B cell (primary cell): Measurements from ENCODE around the gene PRDM5. TPM values are rescaled to one million over a fixed set of nuclear protein-coding genes. Genes with fewer than 3 reads are reported as not detected.

Experiments
- ATAC-seq: fragments of 200-7000 bp; cut with Tn5 transposase; one replicate; pipeline ENCODE4 v1.10.0; 2021; ENCODE audit warnings: low read depth, mild to moderate bottlenecking, moderate number of reproducible peaks, moderate library complexity
- CTCF ChIA-PET: fragments of 350-600 bp; sonication (Branson Sonifier 250); formaldehyde crosslinking; loops from one replicate; lab custom pipeline; 2021; ENCODE audit warnings: antibody characterized with exemption, inconsistent platforms; lab: Charles Lee
- POLR2A ChIA-PET: fragments of 350-600 bp; sonication (Branson Sonifier 250); formaldehyde crosslinking; loops from one replicate; lab custom pipeline; 2021; ENCODE audit warnings: antibody characterized with exemption; lab: Charles Lee
- DNase-seq: peaks from one replicate; pipeline ENCODE4 v3.0.0; 2013
- H2AFZ ChIP-seq: 2 replicates; pipeline ENCODE4 v1.6.1; 2012; ENCODE audit warnings: mild to moderate bottlenecking, low read depth, low read length; ENCODE audit not compliant: insufficient read depth, poor library complexity, severe bottlenecking
- H3K27ac ChIP-seq, 2 donors: 1 replicate in 1 of 2; 2 replicates in 1 of 2; pipeline ENCODE4 v1.5.1; 2012 to 2013; ENCODE audit warnings: low read length in 2 of 2, mild to moderate bottlenecking in 2 of 2, moderate library complexity in 1 of 2
- H3K27me3 ChIP-seq, 4 experiments: fragments of 200-600 bp in 1 of 4; sonication (generic) in 1 of 4; replicated peaks in 1 of 4; 1 replicate in 2 of 4; 2 replicates in 2 of 4; pipeline versions ENCODE4 v1.6.1 to v1.7.0; 2013 to 2016; ENCODE audit warnings: low read length in 3 of 4, mild to moderate bottlenecking in 2 of 4, mixed read lengths in 1 of 4, moderate library complexity in 1 of 4; ENCODE audit not compliant: insufficient read depth in 4 of 4, control insufficient read depth in 3 of 4; ENCODE audit errors: control extremely low read depth in 1 of 4
- H3K36me3 ChIP-seq, 2 experiments: replicated peaks in 1 of 2; 1 replicate in 1 of 2; 2 replicates in 1 of 2; pipeline versions ENCODE4 v1.6.1 to v1.7.1; 2013; ENCODE audit warnings: low read length in 1 of 2; ENCODE audit not compliant: insufficient read depth in 2 of 2, control insufficient read depth in 1 of 2; ENCODE audit errors: control extremely low read depth in 1 of 2, extremely low read depth in 1 of 2
- H3K4me1 ChIP-seq, 2 donors: fragments of 200-600 bp in 1 of 2; sonication (generic) in 1 of 2; 1 replicate in 1 of 2; 2 replicates in 1 of 2; pipeline versions ENCODE4 v1.5.1 to v1.6.1; 2013 to 2017; ENCODE audit warnings: low read length in 2 of 2; ENCODE audit not compliant: control insufficient read depth in 2 of 2, insufficient read depth in 2 of 2
- H3K4me2 ChIP-seq: replicated peaks from 2 replicates; pipeline ENCODE3; 2012; ENCODE audit warnings: mild to moderate bottlenecking, low read depth, low read length; ENCODE audit not compliant: poor library complexity, severe bottlenecking
- H3K4me3 ChIP-seq, 5 experiments: fragments of 200-600 bp in 1 of 5; sonication (generic) in 1 of 5; 1 replicate in 3 of 5; 2 replicates in 2 of 5; pipeline versions ENCODE4 v1.5.1 to v1.7.0; 2011 to 2016; ENCODE audit warnings: low read length in 4 of 5, mild to moderate bottlenecking in 4 of 5, low read depth in 2 of 5, control low read depth in 1 of 5, moderate library complexity in 1 of 5; ENCODE audit not compliant: insufficient read depth in 1 of 5; ENCODE audit errors: control extremely low read depth in 1 of 5, extremely low read depth in 1 of 5
- H3K79me2 ChIP-seq: fragments of 200-600 bp; sonication (generic); one replicate; pipeline ENCODE4 v1.6.0; 2016; ENCODE audit warnings: low read length; ENCODE audit not compliant: control insufficient read depth, insufficient read depth
- H3K9ac ChIP-seq: fragments of 200-600 bp; sonication (generic); 2 replicates; pipeline ENCODE4 v1.6.1; 2017; ENCODE audit warnings: mild to moderate bottlenecking, low read length, moderate library complexity
- H3K9me3 ChIP-seq, 3 donors: one replicate each; pipeline versions ENCODE4 v1.6.1 to v1.7.1; 2013; ENCODE audit warnings: low read length in 2 of 3; ENCODE audit not compliant: control insufficient read depth in 2 of 3, insufficient read depth in 1 of 3; ENCODE audit errors: control extremely low read depth in 1 of 3
- H4K20me1 ChIP-seq: 2 replicates; pipeline ENCODE4 v1.6.0; 2012; ENCODE audit warnings: mild to moderate bottlenecking, low read length; ENCODE audit not compliant: insufficient read depth, control insufficient read depth, poor library complexity, severe bottlenecking
- H3K27ac Mint-ChIP-seq: one replicate; pipeline ENCODE4 v1.8.0; 2021; ENCODE audit warnings: mixed read lengths
- H3K27me3 Mint-ChIP-seq: one replicate; pipeline ENCODE4 v1.8.0; 2021; ENCODE audit warnings: mixed read lengths
- H3K4me1 Mint-ChIP-seq: one replicate; pipeline ENCODE4 v1.8.0; 2021; ENCODE audit warnings: mixed read lengths
- H3K4me3 Mint-ChIP-seq: one replicate; pipeline ENCODE4 v1.8.0; 2021; ENCODE audit warnings: mixed read lengths
- H3K9me3 Mint-ChIP-seq: one replicate; pipeline ENCODE4 v1.8.0; 2022; ENCODE audit warnings: mixed read lengths; ENCODE audit not compliant: insufficient read depth
- EZH2 ChIP-seq: IDR thresholded peaks from 2 replicates; pipeline ENCODE4 v1.6.1; 2012; ENCODE audit warnings: borderline replicate concordance, low read depth, mild to moderate bottlenecking, moderate library complexity, low read length; ENCODE audit not compliant: insufficient read depth, poor library complexity, severe bottlenecking
- WGBS: methylation state at CpG from one replicate; pipeline ENCODE4 v1.1.5; 2013; ENCODE audit warnings: missing lambda C conversion rate; ENCODE audit not compliant: insufficient coverage; 5-methylcytosine and 5-hydroxymethylcytosine counted together
- intact Hi-C: fragments of 100-400 bp; cut with micrococcal nuclease; formaldehyde crosslinking; loops from one replicate; pipeline ENCODE4 v1.10.0; 2022
- polyA plus RNA-seq: library from polyadenylated mRNA; depleted of rRNA; stranded (reverse); fragments of >200 nt; gene quantifications from 2 replicates; pipeline ENCODE4 v1.2.3, GENCODE V29; 2012
- total RNA-seq, 2 donors: library from RNA; stranded (reverse); fragments of 120-200 nt in 1 of 2; gene quantifications; 1 replicate in 1 of 2; 2 replicates in 1 of 2; pipeline versions ENCODE4 v1.2.3 to v1.2.4, GENCODE V29; 2013 to 2022
- TF ChIP-seq, protein P1 (sequence below): fragments of 200-600 bp; IDR thresholded peaks from one replicate; pipeline ENCODE4 v1.8.0; 2022; ENCODE audit warnings: antibody characterized with exemption, mild to moderate bottlenecking

PRDM5 gene
- total and polyA plus RNA-seq, 2 donors (not counting 1 experiment from before 2014, with no cell fraction given) = not detected

DNA sequence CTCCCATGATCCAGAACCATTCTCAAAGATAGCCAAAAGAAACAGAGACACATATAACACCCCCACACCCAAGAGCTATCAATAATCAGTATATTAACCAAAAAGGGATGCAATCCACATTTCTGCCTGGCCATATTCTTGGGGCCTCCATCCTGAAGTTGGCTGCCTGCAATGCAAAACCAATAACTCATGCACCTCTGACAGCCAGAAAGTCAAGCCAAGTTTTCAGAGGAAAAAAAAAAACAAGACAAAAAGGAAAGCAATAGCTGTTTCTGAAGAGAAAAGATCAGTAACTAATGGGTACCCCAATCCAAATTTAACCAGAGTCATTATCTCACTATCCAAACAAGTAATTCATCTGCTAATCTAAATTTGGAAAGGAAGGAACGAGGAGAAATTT is 7.3 kb upstream of the PRDM5 start:
- intact Hi-C loops = no loop called here
- Mint-ChIP-seq H3K27me3 (peaks cover 4% of the 10 kb centered on the region), H3K9me3 (no peaks in the 10 kb centered on the region), H3K4me1 (no peaks in the 10 kb centered on the region), H3K27ac (no peak overlapping the region), H3K4me3 (no peak overlapping the region)
- Histone ChIP-seq H3K27ac (no peak overlapping the region), H2AFZ (no peak overlapping the region), H4K20me1 (no peaks in the 10 kb centered on the region), H3K4me1 (no peaks in the 10 kb centered on the region), H3K9me3 (peaks cover 0 to 7% (median 1%) of the 10 kb centered on the region in 3 donors), H3K27me3 (peaks cover 0 to 4% (median 0%) of the 10 kb centered on the region in 4 experiments), H3K79me2 (no peaks in the 10 kb centered on the region), H3K36me3 (no peaks in the 10 kb centered on the region), H3K9ac (no peak overlapping the region), H3K4me3 (no peak overlapping the region), H3K4me2 (no peak overlapping the region)
- DNase-seq = no peak
- WGBS = no CpG with 5 or more reads among the region's 1 CpG
- ChIA-PET POLR2A (no interaction called here), CTCF (no interaction called here)
- TF ChIP-seq, protein P1, sequence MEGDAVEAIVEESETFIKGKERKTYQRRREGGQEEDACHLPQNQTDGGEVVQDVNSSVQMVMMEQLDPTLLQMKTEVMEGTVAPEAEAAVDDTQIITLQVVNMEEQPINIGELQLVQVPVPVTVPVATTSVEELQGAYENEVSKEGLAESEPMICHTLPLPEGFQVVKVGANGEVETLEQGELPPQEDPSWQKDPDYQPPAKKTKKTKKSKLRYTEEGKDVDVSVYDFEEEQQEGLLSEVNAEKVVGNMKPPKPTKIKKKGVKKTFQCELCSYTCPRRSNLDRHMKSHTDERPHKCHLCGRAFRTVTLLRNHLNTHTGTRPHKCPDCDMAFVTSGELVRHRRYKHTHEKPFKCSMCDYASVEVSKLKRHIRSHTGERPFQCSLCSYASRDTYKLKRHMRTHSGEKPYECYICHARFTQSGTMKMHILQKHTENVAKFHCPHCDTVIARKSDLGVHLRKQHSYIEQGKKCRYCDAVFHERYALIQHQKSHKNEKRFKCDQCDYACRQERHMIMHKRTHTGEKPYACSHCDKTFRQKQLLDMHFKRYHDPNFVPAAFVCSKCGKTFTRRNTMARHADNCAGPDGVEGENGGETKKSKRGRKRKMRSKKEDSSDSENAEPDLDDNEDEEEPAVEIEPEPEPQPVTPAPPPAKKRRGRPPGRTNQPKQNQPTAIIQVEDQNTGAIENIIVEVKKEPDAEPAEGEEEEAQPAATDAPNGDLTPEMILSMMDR = no peak
- no peak for TF ChIP-seq EZH2
- no peak for ATAC-seq

DNA sequence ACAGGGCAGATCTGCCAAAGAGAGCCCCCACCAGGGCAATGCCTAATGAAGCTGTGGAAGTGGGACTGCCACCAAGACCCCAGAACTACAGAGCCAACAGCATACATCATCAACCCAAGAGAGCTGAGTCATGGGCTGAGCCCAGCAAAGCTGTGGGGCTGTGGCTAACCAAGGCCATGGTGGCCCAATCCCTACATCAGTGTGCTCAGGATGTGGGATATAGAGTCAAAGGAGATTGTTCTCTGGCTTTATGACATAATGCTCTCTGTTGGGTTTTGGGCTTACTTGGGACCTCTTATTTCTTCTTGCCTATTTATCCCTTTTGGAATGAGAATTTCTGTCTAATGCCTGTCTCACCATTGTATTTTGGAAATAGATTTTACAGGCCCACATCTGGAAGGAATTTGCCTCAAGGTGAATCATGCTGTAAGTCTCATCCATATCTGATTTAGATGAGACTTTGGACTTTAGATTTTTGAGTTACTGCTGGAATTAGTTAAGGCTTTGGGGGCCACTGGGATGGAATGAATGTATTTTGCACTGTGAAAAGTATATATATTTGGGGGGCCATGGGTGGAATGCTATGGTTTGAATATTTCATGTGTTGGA is 5.4 kb upstream of the PRDM5 start:
- ATAC-seq (no peak), DNase-seq (no peak)
- Histone ChIP-seq H3K9me3 (peaks cover 0 to 7% (median under 1%) of the 10 kb centered on the region in 3 donors), H3K4me1 (no peaks in the 10 kb centered on the region), H3K27me3 (peaks cover 0 to 13% (median 7%) of the 10 kb centered on the region in 4 experiments), H3K9ac (no peak overlapping the region), H3K4me3 (no peak overlapping the region), H3K79me2 (no peaks in the 10 kb centered on the region), H3K27ac (no peak overlapping the region), H3K36me3 (no peaks in the 10 kb centered on the region), H3K4me2 (no peak overlapping the region), H2AFZ (no peak overlapping the region), H4K20me1 (no peaks in the 10 kb centered on the region)
- no peaks in the 10 kb centered on the region for H3K9me3 Mint-ChIP-seq
- POLR2A ChIA-PET = no interaction called here
- TF ChIP-seq EZH2 = no peak
- TF ChIP-seq, protein P1 = no peak
- no peak overlapping the region for H3K4me3 Mint-ChIP-seq
- peaks cover 17% of the 10 kb centered on the region for H3K27me3 Mint-ChIP-seq
- H3K4me1 Mint-ChIP-seq = no peaks in the 10 kb centered on the region
- CTCF ChIA-PET = no interaction called here
- H3K27ac Mint-ChIP-seq = no peak overlapping the region
- intact Hi-C loops = no loop called here
